Astrocyte of the cerebellum (primary cell): Measurements from ENCODE around the gene PHACTR2.

Experiments
- DNase-seq: peaks from one replicate; pipeline ENCODE4 v3.0.0-alpha.2; 2011; ENCODE audit warnings: low read depth
- H3K4me3 ChIP-seq: 2 replicates; pipeline ENCODE4 v1.5.1; 2011; ENCODE audit warnings: mild to moderate bottlenecking, low read depth, low read length, moderate library complexity
- CTCF ChIP-seq: IDR thresholded peaks from 2 replicates; pipeline ENCODE4 v1.5.1; 2012; ENCODE audit warnings: low read length, low read depth, moderate library complexity, mild to moderate bottlenecking; ENCODE audit errors: missing control alignments
- in situ Hi-C: cut with HindIII; loops from 2 replicates; pipeline ENCODE4 v1.10.0; 2017; ENCODE audit warnings: low sequenced_read_pairs

PHACTR2 gene

GRCh38 chr6:143698329-143698728 is 20.6 kb downstream of the PHACTR2 start:
- no peak for DNase-seq
- no peak for TF ChIP-seq CTCF
- in situ Hi-C loops = no loop called here
- no peak overlapping the region for H3K4me3 ChIP-seq

GRCh38 chr6:143698759-143699429 is 21.1 kb downstream of the PHACTR2 start:
- in situ Hi-C loops = no loop called here
- DNase-seq = no peak
- no peak for TF ChIP-seq CTCF
- no peak overlapping the region for H3K4me3 ChIP-seq

GRCh38 chr6:143699430-143699825 is 21.7 kb downstream of the PHACTR2 start:
- no peak for TF ChIP-seq CTCF
- H3K4me3 ChIP-seq = no peak overlapping the region
- DNase-seq = no peak
- in situ Hi-C loops = no loop called here

- TF ChIP-seq CTCF = no peak
- H3K4me3 ChIP-seq = no peak overlapping the region
- DNase-seq = no peak
- in situ Hi-C loops = no loop called here
These were observed 23.1 kb downstream of the PHACTR2 start for GRCh38 chr6:143700684-143701348.

- in situ Hi-C loops = no loop called here
- no peak for TF ChIP-seq CTCF
- H3K4me3 ChIP-seq = no peak overlapping the region
- no peak for DNase-seq
These were observed 23.8 kb downstream of the PHACTR2 start for GRCh38 chr6:143701349-143702234.

- DNase-seq = no peak
- in situ Hi-C loops = no loop called here
- no peak for TF ChIP-seq CTCF
- no peak overlapping the region for H3K4me3 ChIP-seq
These were observed 27.8 kb downstream of the PHACTR2 start for GRCh38 chr6:143705569-143705968.
